K562 (cell line): ENCODE data around the gene SEMA6B. TPM values are rescaled to one million over a fixed set of nuclear protein-coding genes. Genes with fewer than 3 reads are reported as not detected.

Source experiments
- BRD9 ChIP-seq: fragments of 450-650 bp; IDR thresholded peaks from 2 replicates; pipeline ENCODE4 v1.6.1; 2018; ENCODE audit warnings: low read depth; ENCODE audit not compliant: partially characterized antibody
- FOXM1 ChIP-seq, 2 experiments: fragments of 450-650 bp in 1 of 2; sonication (generic) in 1 of 2; formaldehyde crosslinking in 1 of 2; IDR thresholded peaks; 2 replicates each; pipeline versions ENCODE4 v1.6.1 to v1.9.0; 2017 to 2022; ENCODE audit warnings: low read depth in 2 of 2, mild to moderate bottlenecking in 2 of 2, missing genetic modification reagents in 1 of 2, moderate library complexity in 1 of 2
- MCM7 ChIP-seq, 2 experiments: fragments of 450-650 bp; IDR thresholded peaks; 2 replicates each; pipeline ENCODE4 v1.6.1; 2016 to 2018
- NFXL1 ChIP-seq: fragments of 450-650 bp; formaldehyde crosslinking; IDR thresholded peaks from 2 replicates; pipeline ENCODE4 v1.4.0; 2021; ENCODE audit warnings: mild to moderate bottlenecking
- POLR3A ChIP-seq: IDR thresholded peaks from 2 replicates; pipeline ENCODE4 v1.6.1; 2011; ENCODE audit warnings: borderline replicate concordance, mild to moderate bottlenecking, moderate library complexity; ENCODE audit not compliant: insufficient read length, insufficient read depth; ENCODE audit errors: extremely low read depth
- SIN3A ChIP-seq, 2 experiments: fragments of 150-350 bp in 1 of 2; IDR thresholded peaks; 2 replicates each; pipeline ENCODE4 v1.6.1; 2011 to 2016; ENCODE audit warnings: borderline replicate concordance in 2 of 2, low read depth in 2 of 2, low read length in 2 of 2, mild to moderate bottlenecking in 2 of 2, moderate library complexity in 2 of 2; ENCODE audit not compliant: control insufficient read depth in 1 of 2
- SUPT5H ChIP-seq: fragments of 450-650 bp; IDR thresholded peaks from 2 replicates; pipeline ENCODE4 v1.6.1; 2016
- YY1 ChIP-seq, 3 experiments: IDR thresholded peaks; 2 replicates each; pipeline ENCODE4 v1.6.1; 2011; ENCODE audit warnings: low read length in 2 of 3, mild to moderate bottlenecking in 2 of 3, moderate library complexity in 2 of 3, borderline replicate concordance in 1 of 3, control low read depth in 1 of 3, low read depth in 1 of 3; ENCODE audit not compliant: insufficient read depth in 3 of 3, insufficient replicate concordance in 2 of 3, control insufficient read depth in 1 of 3, insufficient read length in 1 of 3; ENCODE audit errors: extremely low read depth in 1 of 3
- polyA plus RNA-seq, 8 experiments: library from polyadenylated mRNA; depleted of rRNA in 4 of 8; stranded (reverse) in 5 of 8; unstranded in 3 of 8; fragments of >200 nt; fragmentation: Nextera tagmentation in 2 of 8; fragmentation: Illumina TruSeq in 1 of 8; extraction: Ambion mirVana in 2 of 8; extraction: Trizol in 1 of 8; gene quantifications; 2 replicates each; pipeline versions ENCODE4 v1.2.1 to v1.2.3, GENCODE V29; 2011 to 2014; ENCODE audit warnings: inconsistent platforms in 1 of 8, missing spikeins in 1 of 8
- total RNA-seq, 7 experiments: library from RNA; depleted of rRNA in 6 of 7; stranded (reverse); fragments of >200 nt in 6 of 7; fragmentation: Illumina TruSeq in 2 of 7; extraction: Trizol in 2 of 7; gene quantifications; 2 replicates each; pipeline versions ENCODE4 v1.2.1 to v1.2.3, GENCODE V29; 2011 to 2021; ENCODE audit warnings: low replicate concordance in 1 of 7
- TF ChIP-seq, protein P1 (sequence below): fragments of 250-450 bp; sonication (Bioruptor Pico); IDR thresholded peaks from 2 replicates; pipeline ENCODE4 v1.4.0; 2020; ENCODE audit warnings: mild to moderate bottlenecking, moderate library complexity
- TF ChIP-seq, protein P2 (sequence below): conservative IDR thresholded peaks from 2 replicates; pipeline ENCODE4 v1.6.1; 2011; ENCODE audit warnings: low read depth, mild to moderate bottlenecking, low read length; ENCODE audit not compliant: control insufficient read depth
- TF ChIP-seq, protein P3 (sequence below): fragments of 450-650 bp; IDR thresholded peaks from 2 replicates; pipeline ENCODE4 v1.6.1; 2016; ENCODE audit warnings: mild to moderate bottlenecking, moderate library complexity

The SEMA6B gene
- total and polyA plus RNA-seq, 9 of the 15 experiments (the other 6 are each of a cell fraction or from before 2014, with no cell fraction given) = 0.65 to 4.6 (median 2.5) TPM; not detected in 2

DNA sequence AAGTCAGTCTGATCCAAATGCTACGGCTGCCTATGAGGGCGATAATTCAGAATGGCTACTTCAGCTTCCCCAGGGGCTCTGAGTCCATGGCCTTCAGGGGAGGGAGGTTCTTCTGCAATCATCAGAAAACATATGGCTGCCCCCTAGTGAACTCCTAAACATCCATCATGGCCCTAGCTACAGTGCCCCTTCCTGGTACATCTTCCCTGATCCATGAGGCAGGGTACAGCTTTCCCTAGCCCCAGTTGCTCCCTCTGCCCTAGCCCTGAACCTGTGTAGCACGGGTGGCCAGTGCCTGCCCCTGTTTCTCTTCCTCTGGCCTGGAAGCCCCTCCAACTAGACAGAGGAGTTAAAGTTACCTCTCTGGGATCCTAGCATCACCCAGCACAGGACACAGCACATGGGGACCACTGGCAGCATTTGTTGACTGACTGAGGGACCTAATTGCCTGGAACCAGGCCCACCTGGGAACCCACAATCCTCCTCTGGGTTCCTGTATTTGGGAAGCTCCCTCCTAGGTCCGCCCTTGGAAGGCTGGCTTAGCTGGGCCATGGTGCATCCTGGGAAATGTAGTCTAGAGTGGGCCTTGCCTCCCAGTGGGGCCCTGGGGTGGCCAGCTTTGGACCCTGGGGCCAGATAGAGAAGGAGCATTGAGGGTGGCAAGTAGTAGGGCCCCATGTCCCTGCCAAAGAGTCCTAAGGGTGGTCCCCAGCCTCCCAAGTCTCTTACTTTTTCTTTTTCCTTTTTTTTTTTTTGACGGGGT lies 17.7 kb upstream of the SEMA6B start (continued):
- TF ChIP-seq SIN3A (IDR thresholded peaks at IDR 0.05; ENCODE audit: borderline replicate concordance in 2 of 2, control insufficient read depth in 1 of 2, low read depth in 2 of 2, low read length in 2 of 2) = no peak
- TF ChIP-seq FOXM1 (IDR thresholded peaks at IDR 0.05; ENCODE audit: low read depth) = no peak
- no peak for TF ChIP-seq FOXM1 (CRISPR knock-in tag; IDR thresholded peaks at IDR 0.05; ENCODE audit: low read depth)
- peak in 1 of 3 experiments; percentile 70 for TF ChIP-seq YY1 (IDR thresholded peaks at IDR 0.05; ENCODE audit: borderline replicate concordance in 1 of 3, control insufficient read depth in 1 of 3, extremely low read depth in 1 of 3, insufficient read depth in 3 of 3, insufficient read length in 1 of 3, insufficient replicate concordance in 2 of 3, low read depth in 1 of 3, low read length in 2 of 3)
- TF ChIP-seq, protein P1, sequence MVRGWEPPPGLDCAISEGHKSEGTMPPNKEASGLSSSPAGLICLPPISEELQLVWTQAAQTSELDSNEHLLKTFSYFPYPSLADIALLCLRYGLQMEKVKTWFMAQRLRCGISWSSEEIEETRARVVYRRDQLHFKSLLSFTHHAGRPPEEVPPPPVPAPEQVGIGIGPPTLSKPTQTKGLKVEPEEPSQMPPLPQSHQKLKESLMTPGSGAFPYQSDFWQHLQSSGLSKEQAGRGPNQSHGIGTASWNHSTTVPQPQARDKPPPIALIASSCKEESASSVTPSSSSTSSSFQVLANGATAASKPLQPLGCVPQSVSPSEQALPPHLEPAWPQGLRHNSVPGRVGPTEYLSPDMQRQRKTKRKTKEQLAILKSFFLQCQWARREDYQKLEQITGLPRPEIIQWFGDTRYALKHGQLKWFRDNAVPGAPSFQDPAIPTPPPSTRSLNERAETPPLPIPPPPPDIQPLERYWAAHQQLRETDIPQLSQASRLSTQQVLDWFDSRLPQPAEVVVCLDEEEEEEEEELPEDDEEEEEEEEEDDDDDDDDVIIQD (CRISPR knock-in tag) = no peak
- TF ChIP-seq, protein P2, sequence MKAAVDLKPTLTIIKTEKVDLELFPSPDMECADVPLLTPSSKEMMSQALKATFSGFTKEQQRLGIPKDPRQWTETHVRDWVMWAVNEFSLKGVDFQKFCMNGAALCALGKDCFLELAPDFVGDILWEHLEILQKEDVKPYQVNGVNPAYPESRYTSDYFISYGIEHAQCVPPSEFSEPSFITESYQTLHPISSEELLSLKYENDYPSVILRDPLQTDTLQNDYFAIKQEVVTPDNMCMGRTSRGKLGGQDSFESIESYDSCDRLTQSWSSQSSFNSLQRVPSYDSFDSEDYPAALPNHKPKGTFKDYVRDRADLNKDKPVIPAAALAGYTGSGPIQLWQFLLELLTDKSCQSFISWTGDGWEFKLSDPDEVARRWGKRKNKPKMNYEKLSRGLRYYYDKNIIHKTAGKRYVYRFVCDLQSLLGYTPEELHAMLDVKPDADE = peak; percentile 75; the same call in 1 of the 2 replicates
- TF ChIP-seq BRD9 = no peak
- TF ChIP-seq, protein P3, sequence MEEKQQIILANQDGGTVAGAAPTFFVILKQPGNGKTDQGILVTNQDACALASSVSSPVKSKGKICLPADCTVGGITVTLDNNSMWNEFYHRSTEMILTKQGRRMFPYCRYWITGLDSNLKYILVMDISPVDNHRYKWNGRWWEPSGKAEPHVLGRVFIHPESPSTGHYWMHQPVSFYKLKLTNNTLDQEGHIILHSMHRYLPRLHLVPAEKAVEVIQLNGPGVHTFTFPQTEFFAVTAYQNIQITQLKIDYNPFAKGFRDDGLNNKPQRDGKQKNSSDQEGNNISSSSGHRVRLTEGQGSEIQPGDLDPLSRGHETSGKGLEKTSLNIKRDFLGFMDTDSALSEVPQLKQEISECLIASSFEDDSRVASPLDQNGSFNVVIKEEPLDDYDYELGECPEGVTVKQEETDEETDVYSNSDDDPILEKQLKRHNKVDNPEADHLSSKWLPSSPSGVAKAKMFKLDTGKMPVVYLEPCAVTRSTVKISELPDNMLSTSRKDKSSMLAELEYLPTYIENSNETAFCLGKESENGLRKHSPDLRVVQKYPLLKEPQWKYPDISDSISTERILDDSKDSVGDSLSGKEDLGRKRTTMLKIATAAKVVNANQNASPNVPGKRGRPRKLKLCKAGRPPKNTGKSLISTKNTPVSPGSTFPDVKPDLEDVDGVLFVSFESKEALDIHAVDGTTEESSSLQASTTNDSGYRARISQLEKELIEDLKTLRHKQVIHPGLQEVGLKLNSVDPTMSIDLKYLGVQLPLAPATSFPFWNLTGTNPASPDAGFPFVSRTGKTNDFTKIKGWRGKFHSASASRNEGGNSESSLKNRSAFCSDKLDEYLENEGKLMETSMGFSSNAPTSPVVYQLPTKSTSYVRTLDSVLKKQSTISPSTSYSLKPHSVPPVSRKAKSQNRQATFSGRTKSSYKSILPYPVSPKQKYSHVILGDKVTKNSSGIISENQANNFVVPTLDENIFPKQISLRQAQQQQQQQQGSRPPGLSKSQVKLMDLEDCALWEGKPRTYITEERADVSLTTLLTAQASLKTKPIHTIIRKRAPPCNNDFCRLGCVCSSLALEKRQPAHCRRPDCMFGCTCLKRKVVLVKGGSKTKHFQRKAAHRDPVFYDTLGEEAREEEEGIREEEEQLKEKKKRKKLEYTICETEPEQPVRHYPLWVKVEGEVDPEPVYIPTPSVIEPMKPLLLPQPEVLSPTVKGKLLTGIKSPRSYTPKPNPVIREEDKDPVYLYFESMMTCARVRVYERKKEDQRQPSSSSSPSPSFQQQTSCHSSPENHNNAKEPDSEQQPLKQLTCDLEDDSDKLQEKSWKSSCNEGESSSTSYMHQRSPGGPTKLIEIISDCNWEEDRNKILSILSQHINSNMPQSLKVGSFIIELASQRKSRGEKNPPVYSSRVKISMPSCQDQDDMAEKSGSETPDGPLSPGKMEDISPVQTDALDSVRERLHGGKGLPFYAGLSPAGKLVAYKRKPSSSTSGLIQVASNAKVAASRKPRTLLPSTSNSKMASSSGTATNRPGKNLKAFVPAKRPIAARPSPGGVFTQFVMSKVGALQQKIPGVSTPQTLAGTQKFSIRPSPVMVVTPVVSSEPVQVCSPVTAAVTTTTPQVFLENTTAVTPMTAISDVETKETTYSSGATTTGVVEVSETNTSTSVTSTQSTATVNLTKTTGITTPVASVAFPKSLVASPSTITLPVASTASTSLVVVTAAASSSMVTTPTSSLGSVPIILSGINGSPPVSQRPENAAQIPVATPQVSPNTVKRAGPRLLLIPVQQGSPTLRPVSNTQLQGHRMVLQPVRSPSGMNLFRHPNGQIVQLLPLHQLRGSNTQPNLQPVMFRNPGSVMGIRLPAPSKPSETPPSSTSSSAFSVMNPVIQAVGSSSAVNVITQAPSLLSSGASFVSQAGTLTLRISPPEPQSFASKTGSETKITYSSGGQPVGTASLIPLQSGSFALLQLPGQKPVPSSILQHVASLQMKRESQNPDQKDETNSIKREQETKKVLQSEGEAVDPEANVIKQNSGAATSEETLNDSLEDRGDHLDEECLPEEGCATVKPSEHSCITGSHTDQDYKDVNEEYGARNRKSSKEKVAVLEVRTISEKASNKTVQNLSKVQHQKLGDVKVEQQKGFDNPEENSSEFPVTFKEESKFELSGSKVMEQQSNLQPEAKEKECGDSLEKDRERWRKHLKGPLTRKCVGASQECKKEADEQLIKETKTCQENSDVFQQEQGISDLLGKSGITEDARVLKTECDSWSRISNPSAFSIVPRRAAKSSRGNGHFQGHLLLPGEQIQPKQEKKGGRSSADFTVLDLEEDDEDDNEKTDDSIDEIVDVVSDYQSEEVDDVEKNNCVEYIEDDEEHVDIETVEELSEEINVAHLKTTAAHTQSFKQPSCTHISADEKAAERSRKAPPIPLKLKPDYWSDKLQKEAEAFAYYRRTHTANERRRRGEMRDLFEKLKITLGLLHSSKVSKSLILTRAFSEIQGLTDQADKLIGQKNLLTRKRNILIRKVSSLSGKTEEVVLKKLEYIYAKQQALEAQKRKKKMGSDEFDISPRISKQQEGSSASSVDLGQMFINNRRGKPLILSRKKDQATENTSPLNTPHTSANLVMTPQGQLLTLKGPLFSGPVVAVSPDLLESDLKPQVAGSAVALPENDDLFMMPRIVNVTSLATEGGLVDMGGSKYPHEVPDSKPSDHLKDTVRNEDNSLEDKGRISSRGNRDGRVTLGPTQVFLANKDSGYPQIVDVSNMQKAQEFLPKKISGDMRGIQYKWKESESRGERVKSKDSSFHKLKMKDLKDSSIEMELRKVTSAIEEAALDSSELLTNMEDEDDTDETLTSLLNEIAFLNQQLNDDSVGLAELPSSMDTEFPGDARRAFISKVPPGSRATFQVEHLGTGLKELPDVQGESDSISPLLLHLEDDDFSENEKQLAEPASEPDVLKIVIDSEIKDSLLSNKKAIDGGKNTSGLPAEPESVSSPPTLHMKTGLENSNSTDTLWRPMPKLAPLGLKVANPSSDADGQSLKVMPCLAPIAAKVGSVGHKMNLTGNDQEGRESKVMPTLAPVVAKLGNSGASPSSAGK = no peak
- TF ChIP-seq NFXL1 (CRISPR knock-in tag) = no peak
- TF ChIP-seq MCM7 (IDR thresholded peaks at IDR 0.05) = no peak
- TF ChIP-seq SUPT5H = no peak
- no peak for TF ChIP-seq POLR3A
